NCI-H345 treated with DMSO at 0.1 percent for 48 hours (cell line): ENCODE data around the gene KCTD20.
"Not testable (repeated sequence)": the region's sequence is repeated elsewhere in the genome, so short reads cannot be mapped to it uniquely, and the experiment has no call there.

ENCODE experiments used
- DNase-seq: peaks from one replicate; lab custom pipeline; 2025; ENCODE audit not compliant: unreplicated experiment; lab: John Stamatoyannopoulos, UW

The KCTD20 gene

GRCh38 chr6:36442671-36443470 is at the start of gene KCTD20, which contains the start of gene PXT1:
Gene KCTD20 (plus strand): TSS chr6:36443000. CDS start chr6:36470098, 27,098 bp downstream.
Gene PXT1 (minus strand): TSS chr6:36442854. CDS start chr6:36426082, 16,772 bp downstream.
- DNase-seq = peak; percentile 46

- DNase-seq = no peak
Measured at GRCh38 chr6:36399970-36400369, 42.8 kb upstream of the KCTD20 start.

DNA sequence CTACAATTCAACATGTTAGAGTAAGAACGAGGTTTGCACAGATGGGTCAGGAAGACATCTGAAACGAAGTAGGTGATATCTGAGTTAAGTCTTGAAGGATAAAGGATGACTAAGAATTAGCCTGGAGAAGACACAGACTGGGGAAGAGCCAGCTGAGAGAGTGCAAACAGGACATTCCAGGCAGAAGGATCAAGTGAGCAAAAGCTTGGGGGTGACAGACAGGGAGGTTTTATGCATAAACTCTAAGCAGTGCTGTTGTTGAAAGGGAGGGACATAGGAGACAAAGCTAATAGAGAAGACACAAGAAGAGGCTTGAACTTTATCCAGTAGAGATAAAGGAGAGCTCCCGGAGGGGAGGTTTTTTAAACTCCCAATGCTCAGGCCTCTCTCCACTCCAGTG is 40.3 kb upstream of the KCTD20 start:
- no peak for DNase-seq

DNA sequence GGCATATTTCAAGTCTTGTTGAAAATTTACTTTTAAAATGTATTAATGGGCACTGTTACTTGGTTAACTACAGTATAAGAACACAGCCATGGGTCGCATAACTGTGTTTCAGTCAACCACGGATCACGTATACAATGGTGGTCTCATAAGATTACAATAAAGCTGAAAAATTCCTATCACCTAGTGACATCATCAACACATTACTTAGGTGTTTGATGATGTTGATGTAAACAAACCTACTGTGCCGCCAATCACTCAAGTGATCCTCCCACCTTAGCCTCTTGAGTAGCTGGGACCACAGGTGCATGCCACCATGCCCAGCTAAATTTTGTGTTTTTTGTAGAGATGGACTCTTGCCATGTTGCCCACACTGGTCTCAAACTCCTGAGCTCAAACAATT is 38.6 kb upstream of the KCTD20 start:
- DNase-seq = no peak

- DNase-seq = not testable (repeated sequence)
Measured at GRCh38 chr6:36409718-36410117, 33.1 kb upstream of the KCTD20 start.

GRCh38 chr6:36413489-36414480 is 29.0 kb upstream of the KCTD20 start:
- no peak for DNase-seq

GRCh38 chr6:36414481-36414880 is 28.3 kb upstream of the KCTD20 start:
- DNase-seq = no peak

DNA sequence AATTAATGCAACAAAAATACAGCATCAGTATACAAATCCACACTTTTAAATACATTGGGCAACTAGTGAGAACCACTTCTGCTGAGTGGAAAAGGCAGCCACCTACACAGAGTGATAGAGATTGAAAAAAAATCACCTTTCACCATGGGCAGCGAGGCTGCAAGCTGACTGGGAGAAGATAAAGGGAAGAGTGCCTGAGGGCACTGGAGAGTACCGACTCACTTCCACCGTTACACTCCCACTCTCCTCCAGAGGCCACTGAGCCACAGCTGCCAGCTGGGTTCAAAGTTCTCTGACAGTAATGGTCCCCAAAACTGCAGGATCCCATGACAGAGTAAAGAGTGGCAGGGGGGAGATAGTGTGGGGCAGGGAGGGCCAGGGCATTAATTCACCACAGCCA is 24.2 kb upstream of the KCTD20 start:
- no peak for DNase-seq

DNA sequence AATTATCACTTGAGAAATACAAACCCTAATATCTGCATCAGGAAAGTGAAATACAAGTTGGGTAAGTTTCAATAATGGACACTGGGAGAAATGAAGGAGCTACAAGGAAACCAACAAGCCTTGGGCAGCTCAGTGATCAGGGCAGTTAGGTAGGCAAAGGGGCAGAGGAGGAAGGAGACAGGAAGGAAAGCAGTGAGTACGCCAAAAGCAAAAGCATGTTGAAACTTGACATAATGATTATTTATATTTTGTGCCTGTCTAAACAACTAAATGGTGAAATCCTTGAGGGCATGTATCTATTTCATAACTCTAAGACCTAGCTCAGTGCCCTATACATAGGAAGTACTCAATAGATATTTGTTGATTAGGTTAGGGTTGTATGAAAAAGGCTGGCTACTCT is 23.5 kb upstream of the KCTD20 start:
- no peak for DNase-seq

DNA sequence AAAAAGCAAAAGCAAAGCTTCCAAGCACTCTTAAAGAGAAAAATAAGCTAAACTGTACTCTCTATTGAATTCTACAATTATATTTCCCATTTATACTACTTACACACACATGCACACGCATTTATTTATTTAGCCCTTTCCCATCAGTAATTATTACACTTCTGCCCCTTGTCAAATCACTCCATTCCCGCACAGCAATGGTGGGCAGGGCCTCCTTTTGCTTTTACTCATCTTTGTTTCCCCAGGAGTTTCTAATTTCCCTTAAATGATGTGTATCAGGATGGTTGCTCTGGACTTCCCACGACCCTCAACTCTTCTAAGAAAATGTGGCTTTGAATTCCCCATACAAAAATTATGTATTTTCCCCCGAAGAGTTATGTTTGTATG is 20.1 kb upstream of the KCTD20 start:
- DNase-seq = no peak

DNA sequence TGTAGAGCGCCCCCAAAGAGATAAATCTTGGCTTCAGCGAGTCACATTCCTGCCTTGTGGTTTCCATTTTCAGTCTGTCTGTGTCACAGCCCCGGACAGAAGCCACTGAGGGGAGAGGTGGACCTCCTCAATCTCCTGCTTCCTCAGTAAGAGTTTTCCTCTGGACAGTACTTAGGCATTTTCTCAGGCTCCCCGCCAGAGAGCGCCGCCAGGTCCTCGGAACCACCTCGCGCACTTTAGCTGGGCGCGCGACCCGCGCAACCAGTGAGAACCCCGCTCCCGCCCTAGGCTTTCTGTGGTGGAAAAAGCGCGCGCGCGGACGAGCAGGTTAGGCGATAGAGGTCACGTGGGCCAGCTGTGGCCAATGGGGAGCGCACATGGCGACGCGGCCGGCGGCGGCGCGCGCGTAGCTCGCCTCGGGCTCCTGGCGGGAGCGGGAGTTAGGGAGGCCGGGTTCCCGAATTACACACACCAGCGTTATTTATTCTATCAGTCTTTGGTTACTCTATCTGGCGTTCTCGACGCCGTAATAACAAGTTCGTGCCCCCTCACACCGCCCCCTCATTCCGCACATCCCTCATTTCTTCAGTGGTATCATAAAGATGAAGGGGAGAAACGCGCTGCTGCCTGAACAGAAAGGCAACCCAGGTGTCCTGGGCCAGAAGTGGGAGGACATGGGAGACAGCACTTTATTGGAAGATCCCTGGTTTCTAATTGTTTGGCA is 19.5 kb upstream of the KCTD20 start:
- peak; percentile 98 for DNase-seq

GRCh38 chr6:36426622-36427021 is 16.2 kb upstream of the KCTD20 start:
- no peak for DNase-seq

GRCh38 chr6:36428911-36429310 is 13.9 kb upstream of the KCTD20 start:
- no peak for DNase-seq

GRCh38 chr6:36430351-36430750 is 12.4 kb upstream of the KCTD20 start:
- no peak for DNase-seq

- no peak for DNase-seq
Measured at GRCh38 chr6:36431197-36431596, 11.6 kb upstream of the KCTD20 start.

DNA sequence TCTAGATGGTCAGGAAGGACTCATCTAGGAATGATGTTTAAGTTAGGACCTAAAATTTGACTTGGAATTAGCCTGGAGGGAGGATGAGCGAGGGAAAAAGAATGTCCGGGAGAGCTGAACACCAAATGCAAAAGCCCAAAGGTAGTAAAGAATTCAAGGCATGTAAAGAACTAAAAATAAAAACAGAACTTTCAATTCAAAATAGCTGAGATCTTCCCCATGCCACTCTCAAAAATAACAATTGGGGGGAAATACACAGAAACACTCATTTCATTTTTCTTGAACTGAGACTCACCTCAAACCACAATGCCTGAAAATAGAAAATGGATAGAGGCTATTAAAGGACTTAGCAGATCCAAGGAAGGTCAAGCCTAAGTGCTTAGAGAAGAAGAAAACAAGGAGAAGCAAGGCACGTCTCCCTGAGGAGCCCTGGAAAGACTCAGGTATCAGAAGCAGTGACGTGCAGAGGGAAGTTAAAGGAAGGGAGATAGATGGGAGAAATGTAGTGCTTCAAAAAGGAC is 10.6 kb upstream of the KCTD20 start:
- DNase-seq = no peak

GRCh38 chr6:36436466-36436865 is 6.3 kb upstream of the KCTD20 start:
- no peak for DNase-seq

DNA sequence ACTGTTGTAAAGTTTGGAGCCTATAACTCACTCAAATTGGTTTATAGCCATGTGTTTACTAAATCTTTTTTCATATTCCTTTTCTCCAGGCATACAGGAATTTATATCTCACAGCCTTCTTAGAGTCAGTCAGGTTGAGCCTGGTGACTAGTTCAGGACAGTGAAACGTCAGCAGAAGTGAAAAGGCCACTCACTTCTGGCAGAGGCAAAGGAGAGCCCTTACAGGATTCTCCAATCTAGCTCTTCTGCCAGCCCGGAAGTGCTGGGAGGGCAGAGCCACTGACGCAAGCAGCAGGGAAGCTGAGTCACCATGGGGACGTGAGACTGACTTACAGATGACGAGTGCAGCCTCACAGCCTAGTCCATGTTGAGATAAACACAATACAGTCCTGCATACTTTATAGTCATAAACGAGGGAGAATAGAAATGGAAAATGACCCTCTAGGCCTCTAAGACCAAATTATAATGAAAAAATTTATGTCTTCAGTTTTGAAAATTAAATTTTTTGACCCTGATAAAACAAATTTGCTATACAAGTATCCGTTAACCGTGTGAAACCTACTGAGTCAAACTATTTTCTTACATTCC is 1.4 kb upstream of the KCTD20 start:
- DNase-seq = peak; percentile 89

DNA sequence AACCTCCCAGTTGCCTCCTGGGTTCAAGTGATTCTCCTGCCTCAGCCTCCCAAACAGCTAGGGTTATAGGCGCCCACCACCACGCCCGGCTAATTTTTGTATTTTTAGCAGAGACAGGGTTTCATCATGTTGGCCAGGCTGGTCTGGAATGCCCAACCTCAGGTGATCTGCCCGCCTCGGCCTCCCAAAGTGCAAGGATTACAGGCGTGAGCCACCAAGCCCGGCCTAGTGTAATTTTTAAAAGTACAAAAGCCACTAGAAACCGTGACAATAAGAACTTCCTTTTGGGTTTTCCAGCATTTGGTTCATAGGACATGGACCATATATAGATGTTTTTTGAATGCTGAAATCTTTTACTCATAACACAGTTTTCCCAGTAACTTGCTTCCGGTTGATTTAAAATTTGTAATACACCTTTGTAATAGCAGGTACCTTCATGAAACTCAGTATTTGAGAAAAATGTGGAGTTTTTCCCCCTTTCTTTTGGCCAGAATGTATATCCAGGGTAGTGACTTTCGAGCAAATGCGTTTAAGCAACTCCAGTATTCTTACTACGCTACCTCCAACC is 613 bp upstream of the KCTD20 start:
- DNase-seq = no peak
